ENCODE data around the gene PURB. TPM values are rescaled to one million over a fixed set of nuclear protein-coding genes. Genes with fewer than 3 reads are reported as not detected.
"Not testable (repeated sequence)": the region's sequence is repeated elsewhere in the genome, so short reads cannot be mapped to it uniquely, and the experiment has no call there.

Gene PURB
- total and polyA plus RNA-seq, 7 experiments from 2014 or later, result 1.7 to 30.5 (median 22.3) TPM

DNA sequence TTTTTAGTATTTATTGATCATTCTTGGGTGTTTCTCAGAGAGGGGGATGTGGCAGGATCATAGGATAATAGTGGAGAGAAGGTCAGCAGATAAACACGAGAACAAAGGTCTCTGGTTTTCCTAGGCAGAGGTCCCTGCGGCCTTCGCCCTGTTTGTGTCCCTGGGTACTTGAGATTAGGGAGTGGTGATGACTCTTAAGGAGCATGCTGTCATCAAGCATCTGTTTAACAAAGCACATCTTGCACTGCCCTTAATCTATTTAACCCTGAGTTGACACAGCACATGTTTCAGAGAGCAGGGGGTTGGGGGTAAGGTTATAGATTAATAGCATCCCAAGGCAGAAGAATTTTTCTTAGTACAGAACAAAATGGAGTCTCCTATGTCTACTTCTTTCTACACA is 15.0 kb downstream of the PURB start:
- H3K27me3 ChIP-seq (ENCODE audit: control insufficient read depth in 2 of 2, insufficient read depth in 2 of 2, low read length in 2 of 2); H3K27me3 Mint-ChIP-seq; ATAC-seq; H3K27ac Mint-ChIP-seq; CTCF ChIA-PET; H3K9me3 ChIP-seq (ENCODE audit: control insufficient read depth in 2 of 3, low read length in 3 of 3); H3K27ac ChIP-seq (ENCODE audit: low read depth, low read length); intact Hi-C loops (cut with micrococcal nuclease); H3K4me1 Mint-ChIP-seq; H3K4me3 ChIP-seq (ENCODE audit: low read length); H3K36me3 Mint-ChIP-seq; POLR2A ChIA-PET; H3K36me3 ChIP-seq (ENCODE audit: control insufficient read depth in 2 of 3, insufficient read depth in 3 of 3, low read length in 3 of 3); H3K4me3 Mint-ChIP-seq; H3K4me1 ChIP-seq (ENCODE audit: control insufficient read depth in 2 of 2, insufficient read depth in 2 of 2, low read length in 2 of 2); DNase-seq: not testable (repeated sequence)
- H3K9me3 Mint-ChIP-seq, result peaks cover 0 to 37% (median 10%) of the 10 kb centered on the region in 11 donors

- H3K9me3 ChIP-seq (ENCODE audit: control insufficient read depth in 2 of 3, low read length in 3 of 3), result no peaks in the 10 kb centered on the region
- DNase-seq, result no peak
- H3K4me1 ChIP-seq (ENCODE audit: control insufficient read depth in 2 of 2, insufficient read depth in 2 of 2, low read length in 2 of 2), result no peaks in the 10 kb centered on the region
- ChIA-PET POLR2A (no interaction called here), CTCF (interaction anchor here (0.9 to 1.2 kb wide), 2 partner anchors 10 kb away, joined by 3 read pairs; no protein-coding TSS in a partner anchor)
- intact Hi-C loops (cut with micrococcal nuclease), result no loop called here
- H3K27ac ChIP-seq (ENCODE audit: low read depth, low read length), result no peak overlapping the region
- peaks cover 0 to 12% (median 3%) of the 10 kb centered on the region in 11 donors for H3K9me3 Mint-ChIP-seq
- H3K36me3 ChIP-seq (ENCODE audit: control insufficient read depth in 2 of 3, insufficient read depth in 3 of 3, low read length in 3 of 3), result no peaks in the 10 kb centered on the region
- no peak overlapping the region for H3K4me3 ChIP-seq (ENCODE audit: low read length)
- H3K4me3 Mint-ChIP-seq, result no peak overlapping the region
- H3K36me3 Mint-ChIP-seq, result peaks cover 0 to 3% (median 0%) of the 10 kb centered on the region in 5 donors
- H3K27me3 ChIP-seq (ENCODE audit: control insufficient read depth in 2 of 2, insufficient read depth in 2 of 2, low read length in 2 of 2), result no peaks in the 10 kb centered on the region
- peaks cover 0 to 4% (median 0%) of the 10 kb centered on the region in 5 donors for H3K27me3 Mint-ChIP-seq
- peaks cover 0 to 7% (median 0%) of the 10 kb centered on the region in 7 donors for H3K4me1 Mint-ChIP-seq
- no peak for ATAC-seq
- H3K27ac Mint-ChIP-seq, result peak overlapping the region in 1 of 9 donors; percentile 62
Observed at GRCh38 chr7:44867073-44867995, 18.0 kb downstream of the PURB start.

GRCh38 chr7:44861949-44862348 is 23.4 kb downstream of the PURB start:
- ATAC-seq; H3K36me3 Mint-ChIP-seq; CTCF ChIA-PET; H3K4me1 ChIP-seq (ENCODE audit: control insufficient read depth in 2 of 2, insufficient read depth in 2 of 2, low read length in 2 of 2); H3K9me3 Mint-ChIP-seq; intact Hi-C loops (cut with micrococcal nuclease); H3K9me3 ChIP-seq (ENCODE audit: control insufficient read depth in 2 of 3, low read length in 3 of 3); H3K4me3 ChIP-seq (ENCODE audit: low read length); H3K36me3 ChIP-seq (ENCODE audit: control insufficient read depth in 2 of 3, insufficient read depth in 3 of 3, low read length in 3 of 3); H3K4me1 Mint-ChIP-seq; H3K4me3 Mint-ChIP-seq; H3K27ac Mint-ChIP-seq; POLR2A ChIA-PET; H3K27me3 ChIP-seq (ENCODE audit: control insufficient read depth in 2 of 2, insufficient read depth in 2 of 2, low read length in 2 of 2); H3K27me3 Mint-ChIP-seq; DNase-seq; H3K27ac ChIP-seq (ENCODE audit: low read depth, low read length): not testable (repeated sequence)

DNA sequence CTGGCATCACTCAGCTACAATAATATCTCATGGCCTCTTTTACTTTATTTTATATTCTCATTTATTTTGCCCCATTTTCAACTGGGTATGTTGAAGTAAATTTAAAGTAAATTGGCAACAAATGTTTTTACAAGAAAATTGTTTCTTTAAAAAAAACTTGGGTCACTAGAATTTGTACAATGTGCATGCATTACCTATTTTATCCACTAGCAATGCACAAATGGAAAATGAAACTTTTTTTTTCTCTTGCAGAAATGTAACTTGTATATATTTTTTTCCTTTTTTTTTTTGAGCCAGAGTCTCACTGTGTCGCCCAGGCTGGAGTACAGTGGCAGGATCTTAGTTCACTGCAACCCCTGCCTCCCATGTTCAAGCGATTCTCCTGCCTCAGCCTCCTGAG is 27.2 kb downstream of the PURB start:
- ChIA-PET CTCF (interaction anchor here (0.6 to 5.5 kb wide), 7 partner anchors 9 to 278 kb away, joined by 3 to 58 read pairs (median 3); no protein-coding TSS in a partner anchor), POLR2A (interaction anchor here (0.8 to 4.3 kb wide), 4 partner anchors 8 to 251 kb away, joined by 3 to 19 read pairs (median 12); partner anchors contain the start of genes H2AZ2 and PURB)
- Histone ChIP-seq H3K36me3 (ENCODE audit: control insufficient read depth in 2 of 3, insufficient read depth in 3 of 3, low read length in 3 of 3) (no peaks in the 10 kb centered on the region), H3K27me3 (ENCODE audit: control insufficient read depth in 2 of 2, insufficient read depth in 2 of 2, low read length in 2 of 2) (no peaks in the 10 kb centered on the region), H3K27ac (ENCODE audit: low read depth, low read length) (no peak overlapping the region), H3K4me3 (ENCODE audit: low read length) (no peak overlapping the region), H3K4me1 (ENCODE audit: control insufficient read depth in 2 of 2, insufficient read depth in 2 of 2, low read length in 2 of 2) (peaks cover 0 to 4% of the 10 kb centered on the region in 2 donors), H3K9me3 (ENCODE audit: control insufficient read depth in 2 of 3, low read length in 3 of 3) (no peaks in the 10 kb centered on the region)
- Mint-ChIP-seq H3K4me3 (no peak overlapping the region), H3K4me1 (peaks cover 0 to 21% (median 5%) of the 10 kb centered on the region in 7 donors), H3K36me3 (no peaks in the 10 kb centered on the region), H3K9me3 (no peaks in the 10 kb centered on the region), H3K27me3 (peaks cover 0 to 6% (median 0%) of the 10 kb centered on the region in 5 donors), H3K27ac (peak overlapping the region in 1 of 9 donors; percentile 9)
- intact Hi-C loops (cut with micrococcal nuclease), result loop anchor here in 1 of 2 donors (5.0 kb wide), 1 partner anchor 174 kb away; no protein-coding TSS in a partner anchor
- ATAC-seq, result no peak
- DNase-seq, result no peak

- ATAC-seq (no peak), DNase-seq (no peak)
- H3K4me3 Mint-ChIP-seq, result no peak overlapping the region
- H3K4me1 ChIP-seq (ENCODE audit: control insufficient read depth in 2 of 2, insufficient read depth in 2 of 2, low read length in 2 of 2), result peaks cover 0 to 4% of the 10 kb centered on the region in 2 donors
- H3K27ac ChIP-seq (ENCODE audit: low read depth, low read length), result no peak overlapping the region
- ChIA-PET POLR2A (interaction anchor here (0.6 to 4.3 kb wide), 6 partner anchors 9 to 281 kb away, joined by 3 to 19 read pairs (median 3); partner anchors contain the start of gene PURB), CTCF (interaction anchor here (0.6 to 5.5 kb wide), 6 partner anchors 27 to 282 kb away, joined by 3 to 58 read pairs (median 7); partner anchors contain the start of gene TBRG4)
- no peaks in the 10 kb centered on the region for H3K36me3 Mint-ChIP-seq
- peaks cover 0 to 26% (median 5%) of the 10 kb centered on the region in 7 donors for H3K4me1 Mint-ChIP-seq
- no peaks in the 10 kb centered on the region for H3K9me3 ChIP-seq (ENCODE audit: control insufficient read depth in 2 of 3, low read length in 3 of 3)
- H3K4me3 ChIP-seq (ENCODE audit: low read length), result no peak overlapping the region
- no peaks in the 10 kb centered on the region for H3K36me3 ChIP-seq (ENCODE audit: control insufficient read depth in 2 of 3, insufficient read depth in 3 of 3, low read length in 3 of 3)
- H3K27me3 ChIP-seq (ENCODE audit: control insufficient read depth in 2 of 2, insufficient read depth in 2 of 2, low read length in 2 of 2), result no peaks in the 10 kb centered on the region
- H3K27ac Mint-ChIP-seq, result peak overlapping the region in 2 of 9 donors; percentile 41 to 45
- no peaks in the 10 kb centered on the region for H3K27me3 Mint-ChIP-seq
- intact Hi-C loops (cut with micrococcal nuclease), result loop anchor here in 1 of 2 donors (5.0 kb wide), 1 partner anchor 177 kb away; no protein-coding TSS in a partner anchor
- H3K9me3 Mint-ChIP-seq, result peaks cover 0 to 2% (median 0%) of the 10 kb centered on the region in 11 donors
Observed at GRCh38 chr7:44854644-44855364, 30.5 kb downstream of the PURB start.

DNA sequence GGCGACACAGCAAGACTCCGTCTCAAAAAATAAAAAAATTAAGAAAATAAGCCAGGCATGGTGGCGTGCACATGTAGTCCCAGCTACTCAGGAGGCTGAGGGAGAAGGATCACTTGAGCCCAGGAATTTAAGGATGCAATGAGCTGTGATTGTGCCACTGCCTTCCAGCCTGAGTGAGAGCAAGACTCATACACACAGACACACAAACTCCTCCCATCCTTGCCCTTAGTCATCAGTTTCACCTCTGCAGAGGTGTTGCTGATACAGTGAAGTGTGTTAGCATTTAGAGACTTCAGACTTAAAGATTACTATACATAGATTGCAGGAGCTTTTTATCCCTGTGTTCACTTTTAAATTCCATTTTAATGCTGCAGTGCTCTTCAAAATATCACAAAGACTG is 31.9 kb downstream of the PURB start:
- peaks cover 0 to 2% (median 0%) of the 10 kb centered on the region in 11 donors for H3K9me3 Mint-ChIP-seq

More for the DNA sequence above, 31.9 kb downstream of the PURB start:
- POLR2A ChIA-PET, result no interaction called here
- intact Hi-C loops (cut with micrococcal nuclease), result no loop called here
- no peaks in the 10 kb centered on the region for H3K27me3 Mint-ChIP-seq
- no peaks in the 10 kb centered on the region for H3K36me3 Mint-ChIP-seq
- Histone ChIP-seq H3K4me3 (ENCODE audit: low read length) (no peak overlapping the region), H3K36me3 (ENCODE audit: control insufficient read depth in 2 of 3, insufficient read depth in 3 of 3, low read length in 3 of 3) (no peaks in the 10 kb centered on the region), H3K4me1 (ENCODE audit: control insufficient read depth in 2 of 2, insufficient read depth in 2 of 2, low read length in 2 of 2) (peaks cover 0 to 4% of the 10 kb centered on the region in 2 donors), H3K9me3 (ENCODE audit: control insufficient read depth in 2 of 3, low read length in 3 of 3) (no peaks in the 10 kb centered on the region), H3K27me3 (ENCODE audit: control insufficient read depth in 2 of 2, insufficient read depth in 2 of 2, low read length in 2 of 2) (no peaks in the 10 kb centered on the region), H3K27ac (ENCODE audit: low read depth, low read length) (no peak overlapping the region)
- ATAC-seq (no peak), DNase-seq (no peak)
- H3K4me1 Mint-ChIP-seq, result peaks cover 0 to 39% (median 5%) of the 10 kb centered on the region in 7 donors
- H3K4me3 Mint-ChIP-seq, result no peak overlapping the region
- CTCF ChIA-PET, result interaction anchor here (0.6 to 1.8 kb wide), 2 partner anchors 69 to 283 kb away, joined by 3 to 11 read pairs; no protein-coding TSS in a partner anchor
- H3K27ac Mint-ChIP-seq, result no peak overlapping the region
